SK-N-SH (cell line): ENCODE data around the gene MREG. TPM values are rescaled to one million over a fixed set of nuclear protein-coding genes. Genes with fewer than 3 reads are reported as not detected.

Source experiments
- CTCF ChIA-PET: fragments of 300-600, 350-600 bp; formaldehyde crosslinking; extraction: SDS; loops from one replicate; lab custom pipeline; 2021; lab: Yijun Ruan, JAX
- POLR2A ChIA-PET: fragments of 350-600 bp; sonication (Branson Sonifier 250); formaldehyde crosslinking; extraction: SDS; loops from one replicate; lab custom pipeline; 2020; ENCODE audit warnings: antibody characterized with exemption, inconsistent platforms; lab: Yijun Ruan, JAX
- DNase-seq: peaks from one replicate; pipeline ENCODE4 v3.0.0; 2012
- H2AFZ ChIP-seq: fragments of 200-600 bp; sonication (generic); 2 replicates; pipeline ENCODE4 v1.8.1; 2016; ENCODE audit warnings: antibody characterized with exemption, mild to moderate bottlenecking, low read depth
- H3F3A ChIP-seq: fragments of 200-600 bp; sonication (generic); replicated peaks from 2 replicates; pipeline ENCODE3; 2016; ENCODE audit warnings: antibody characterized with exemption, mild to moderate bottlenecking; ENCODE audit not compliant: insufficient read depth
- H3K27ac ChIP-seq, 2 experiments: fragments of 200-500 bp in 1 of 2; fragments of 200-600 bp in 1 of 2; sonication (Bioruptor generic) in 1 of 2; sonication (generic), shearing (Covaris generic) in 1 of 2; 2 replicates each; pipeline versions ENCODE4 v1.5.1 to v1.6.1; 2014 to 2016; ENCODE audit warnings: low read depth in 2 of 2, inconsistent platforms in 1 of 2, low read length in 1 of 2, mild to moderate bottlenecking in 1 of 2, mixed read lengths in 1 of 2
- H3K27me3 ChIP-seq: fragments of 200-600 bp; sonication (generic), shearing (Covaris generic); 2 replicates; pipeline ENCODE4 v1.6.1; 2016; ENCODE audit warnings: mixed run types; ENCODE audit not compliant: insufficient read depth
- H3K36me3 ChIP-seq, 2 experiments: fragments of 200-500 bp in 1 of 2; fragments of 200-600 bp in 1 of 2; sonication (Bioruptor generic) in 1 of 2; sonication (generic) in 1 of 2; replicated peaks in 1 of 2; 2 replicates each; pipeline versions ENCODE3 to v1.5.1; 2014 to 2016; ENCODE audit warnings: low read length in 1 of 2, mild to moderate bottlenecking in 1 of 2; ENCODE audit not compliant: insufficient read depth in 2 of 2, control insufficient read depth in 1 of 2
- H3K4me1 ChIP-seq, 2 experiments: fragments of 200-500 bp in 1 of 2; fragments of 200-600 bp in 1 of 2; sonication (Bioruptor generic) in 1 of 2; sonication (generic), shearing (Covaris generic) in 1 of 2; 2 replicates each; pipeline versions ENCODE4 v1.5.1 to v1.6.1; 2014 to 2016; ENCODE audit warnings: low read depth in 1 of 2, low read length in 1 of 2, mixed run types in 1 of 2; ENCODE audit not compliant: insufficient read depth in 2 of 2, control insufficient read depth in 1 of 2
- H3K4me2 ChIP-seq: fragments of 200-600 bp; sonication (generic), shearing (Covaris generic); 2 replicates; pipeline ENCODE4 v1.6.1; 2017; ENCODE audit warnings: mixed run types
- H3K4me3 ChIP-seq, 2 experiments: fragments of 200-500 bp in 1 of 2; fragments of 200-600 bp in 1 of 2; sonication (Bioruptor generic) in 1 of 2; sonication (generic), shearing (Covaris generic) in 1 of 2; 2 replicates each; pipeline versions ENCODE4 v1.5.1 to v1.8.1; 2014 to 2016; ENCODE audit warnings: low read depth in 2 of 2, inconsistent platforms in 1 of 2, low read length in 1 of 2, mild to moderate bottlenecking in 1 of 2, mixed read lengths in 1 of 2, moderate library complexity in 1 of 2
- H3K79me2 ChIP-seq: fragments of 200-600 bp; sonication (generic); 2 replicates; pipeline ENCODE4 v1.8.1; 2017; ENCODE audit warnings: mild to moderate bottlenecking; ENCODE audit not compliant: insufficient read depth
- H3K9ac ChIP-seq: fragments of 200-600 bp; sonication (generic); 2 replicates; pipeline ENCODE4 v1.6.1; 2017; ENCODE audit warnings: mixed run types
- H3K9me2 ChIP-seq: fragments of 200-600 bp; sonication (generic); 2 replicates; pipeline ENCODE4 v1.6.1; 2017; ENCODE audit warnings: mixed run types
- H3K9me3 ChIP-seq: fragments of 200-600 bp; sonication (generic); 2 replicates; pipeline ENCODE4 v1.6.1; 2017; ENCODE audit warnings: mixed run types, mild to moderate bottlenecking, moderate library complexity
- H4K20me1 ChIP-seq: fragments of 200-600 bp; sonication (generic); 2 replicates; pipeline ENCODE4 v1.6.1; 2017; ENCODE audit warnings: mild to moderate bottlenecking, mixed run types; ENCODE audit not compliant: insufficient read depth
- CHD2 ChIP-seq: fragments of 150-350 bp; IDR thresholded peaks from 2 replicates; pipeline ENCODE4 v1.6.1; 2018; ENCODE audit warnings: low read length; ENCODE audit not compliant: partially characterized antibody
- EP300 ChIP-seq, 2 experiments: IDR thresholded peaks; 2 replicates each; pipeline versions ENCODE4 v1.4.0 to v1.6.1; 2012; ENCODE audit warnings: borderline replicate concordance in 1 of 2, low read depth in 1 of 2, low read length in 1 of 2
- FOSL2 ChIP-seq: IDR thresholded peaks from 2 replicates; pipeline ENCODE4 v1.4.0; 2012; ENCODE audit warnings: low read depth, mild to moderate bottlenecking, moderate library complexity, borderline replicate concordance
- FOXJ3 ChIP-seq: sonication (generic); formaldehyde crosslinking; IDR thresholded peaks from 2 replicates; pipeline ENCODE4 v1.5.1; 2020; ENCODE audit warnings: mild to moderate bottlenecking, missing genetic modification reagents
- FOXM1 ChIP-seq: IDR thresholded peaks from 2 replicates; pipeline ENCODE4 v1.4.0; 2012; ENCODE audit warnings: low read depth, mild to moderate bottlenecking
- MXI1 ChIP-seq: IDR thresholded peaks from 2 replicates; pipeline ENCODE4 v1.6.1; 2012; ENCODE audit warnings: mild to moderate bottlenecking, low read depth, low read length, improper control_type of control experiment
- PBX3 ChIP-seq: IDR thresholded peaks from 2 replicates; pipeline ENCODE4; 2012
- POLR2AphosphoS5 ChIP-seq: IDR thresholded peaks from 2 replicates; pipeline ENCODE4 v1.6.1; 2012; ENCODE audit warnings: low read depth, low read length
- RAD21 ChIP-seq: IDR thresholded peaks from 2 replicates; pipeline ENCODE4 v1.6.1; 2012; ENCODE audit warnings: mild to moderate bottlenecking, low read length
- RXRA ChIP-seq: IDR thresholded peaks from 2 replicates; pipeline ENCODE4 v1.4.0; 2012; ENCODE audit warnings: low read depth, mild to moderate bottlenecking, borderline replicate concordance
- SMC3 ChIP-seq: IDR thresholded peaks from 2 replicates; pipeline ENCODE4 v1.6.1; 2012; ENCODE audit warnings: low read depth, low read length, improper control_type of control experiment
- TAF1 ChIP-seq: IDR thresholded peaks from 2 replicates; pipeline ENCODE4 v1.6.1; 2012; ENCODE audit warnings: low read depth, mild to moderate bottlenecking, low read length, moderate library complexity, borderline replicate concordance
- TCF12 ChIP-seq: IDR thresholded peaks from 2 replicates; pipeline ENCODE4 v1.4.0; 2012
- YY1 ChIP-seq: IDR thresholded peaks from 2 replicates; pipeline ENCODE4 v1.4.0; 2012; ENCODE audit warnings: low read depth, mild to moderate bottlenecking
- ZBTB33 ChIP-seq: IDR thresholded peaks from 2 replicates; pipeline ENCODE4 v1.4.0; 2012; ENCODE audit warnings: low read depth, borderline replicate concordance
- WGBS: methylation state at CpG from one replicate; pipeline ENCODE4 v1.1.6; 2017; ENCODE audit warnings: low lambda C conversion rate; 5-methylcytosine and 5-hydroxymethylcytosine counted together
- polyA plus RNA-seq, 3 experiments: library from polyadenylated mRNA; depleted of rRNA; stranded (reverse); fragments of >200 nt; gene quantifications; 2 replicates each; pipeline ENCODE4 v1.2.3, GENCODE V29; 2012
- TF ChIP-seq, protein P1 (sequence below): IDR thresholded peaks from 2 replicates; pipeline ENCODE4 v1.4.0; 2012; ENCODE audit warnings: low read depth, borderline replicate concordance

The MREG gene
- polyA plus RNA-seq, 1 of the 3 experiments (the other 2 are of a cell fraction) = 2.5 TPM

DNA sequence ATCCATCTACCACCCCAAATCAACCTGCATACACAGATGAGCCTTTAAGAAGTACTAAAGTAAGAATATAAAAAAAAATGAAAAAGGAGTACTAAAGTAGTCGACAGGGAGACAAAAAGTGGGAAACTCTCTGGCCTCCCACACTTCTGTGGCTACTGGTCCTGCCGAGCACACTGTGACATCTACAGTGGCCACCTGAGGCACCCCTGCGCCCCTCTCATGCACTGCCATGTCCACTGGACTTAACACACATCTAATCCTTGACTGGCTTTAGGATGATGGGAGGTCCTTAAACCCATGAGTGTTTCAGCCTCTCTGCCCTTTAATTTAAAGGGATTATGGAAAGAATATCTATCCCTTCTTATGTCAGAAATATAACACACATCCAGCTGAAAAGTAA is 71.2 kb downstream of the MREG start:
- H3K27ac ChIP-seq = no peak overlapping the region
- no peaks in the 10 kb centered on the region for H3K27me3 ChIP-seq
- no peak overlapping the region for H3K4me3 ChIP-seq
- no peaks in the 10 kb centered on the region for H3K9me3 ChIP-seq
- H3F3A ChIP-seq = no peaks in the 10 kb centered on the region
- no peaks in the 10 kb centered on the region for H3K79me2 ChIP-seq
- no peak overlapping the region for H3K4me2 ChIP-seq
- TF ChIP-seq MXI1 (no peak), YY1 (no peak), FOXJ3 (no peak)
- TF ChIP-seq, protein P1, sequence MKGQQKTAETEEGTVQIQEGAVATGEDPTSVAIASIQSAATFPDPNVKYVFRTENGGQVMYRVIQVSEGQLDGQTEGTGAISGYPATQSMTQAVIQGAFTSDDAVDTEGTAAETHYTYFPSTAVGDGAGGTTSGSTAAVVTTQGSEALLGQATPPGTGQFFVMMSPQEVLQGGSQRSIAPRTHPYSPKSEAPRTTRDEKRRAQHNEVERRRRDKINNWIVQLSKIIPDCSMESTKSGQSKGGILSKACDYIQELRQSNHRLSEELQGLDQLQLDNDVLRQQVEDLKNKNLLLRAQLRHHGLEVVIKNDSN = no peak
- TF ChIP-seq, all 33 proteins: peak for 0
- CTCF ChIA-PET = interaction anchor here (7.6 kb wide), 1 partner anchor 10 kb away, joined by 53 read pairs; no protein-coding TSS in a partner anchor
- H3K36me3 ChIP-seq = peaks cover 0 to 11% of the 10 kb centered on the region in 2 experiments
- H4K20me1 ChIP-seq = no peaks in the 10 kb centered on the region
- H2AFZ ChIP-seq = no peak overlapping the region
- POLR2A ChIA-PET = no interaction called here
- H3K9ac ChIP-seq = no peak overlapping the region
- 64% methylated on average over 3 of the region's 3 CpGs for WGBS
- no peak for DNase-seq
- no peaks in the 10 kb centered on the region for H3K9me2 ChIP-seq
- H3K4me1 ChIP-seq = no peaks in the 10 kb centered on the region; a peak in 1 of 4 replicates

DNA sequence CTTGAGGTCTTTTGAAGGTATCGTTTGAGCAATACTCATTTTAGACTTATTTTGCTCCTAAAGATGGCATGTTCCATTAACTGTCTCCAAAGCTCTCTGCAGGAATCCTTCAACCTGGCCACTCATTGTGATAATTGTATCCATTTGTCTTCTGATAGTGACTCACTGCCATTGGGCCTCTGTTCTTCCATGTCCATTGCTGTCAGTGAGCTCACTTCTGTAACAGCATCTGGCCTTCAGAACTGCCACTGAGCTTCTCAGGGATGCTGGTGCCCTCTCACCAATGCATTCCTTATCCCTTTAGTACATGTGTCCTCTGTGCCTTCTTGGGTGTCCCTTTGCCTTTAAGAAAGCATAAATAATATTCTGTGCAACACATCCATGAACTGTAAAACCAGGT is 71.6 kb downstream of the MREG start:
- no peaks in the 10 kb centered on the region for H3K27me3 ChIP-seq
- no peaks in the 10 kb centered on the region for H3K9me3 ChIP-seq
- peaks cover 0 to 11% of the 10 kb centered on the region in 2 experiments for H3K36me3 ChIP-seq
- H3K4me3 ChIP-seq = no peak overlapping the region
- no peak overlapping the region for H2AFZ ChIP-seq
- POLR2A ChIA-PET = no interaction called here
- no peaks in the 10 kb centered on the region for H3F3A ChIP-seq
- 97% methylated on average over 1 of the region's 1 CpG for WGBS
- CTCF ChIA-PET = interaction anchor here (7.6 kb wide), 1 partner anchor 10 kb away, joined by 53 read pairs; no protein-coding TSS in a partner anchor
- no peak overlapping the region for H3K27ac ChIP-seq
- TF ChIP-seq TCF12 = no peak
- TF ChIP-seq ZBTB33 = no peak
- no peak for TF ChIP-seq SMC3
- TF ChIP-seq PBX3 = no peak
- TF ChIP-seq FOXM1 = no peak
- no peak for TF ChIP-seq RAD21
- no peak for TF ChIP-seq CHD2
- TF ChIP-seq POLR2AphosphoS5 = no peak
- TF ChIP-seq TAF1 = no peak
- TF ChIP-seq RXRA = no peak
- TF ChIP-seq EP300 (IDR thresholded peaks at IDR 0.05; ENCODE audit: borderline replicate concordance in 1 of 2, low read depth in 1 of 2, low read length in 1 of 2) = no peak
- TF ChIP-seq FOSL2 = no peak
- H3K4me2 ChIP-seq = no peak overlapping the region
- H4K20me1 ChIP-seq = no peaks in the 10 kb centered on the region
- H3K9ac ChIP-seq = no peak overlapping the region
- no peak for DNase-seq
- H3K79me2 ChIP-seq = no peaks in the 10 kb centered on the region
- no peaks in the 10 kb centered on the region for H3K9me2 ChIP-seq
- H3K4me1 ChIP-seq = no peaks in the 10 kb centered on the region; a peak in 1 of 4 replicates
